IMR-90 (cell line): ENCODE data around the gene ESR1. TPM values are rescaled to one million over a fixed set of nuclear protein-coding genes. Genes with fewer than 3 reads are reported as not detected.

Source experiments
- ATAC-seq: fragments of 200-7000 bp; cut with Tn5 transposase; 2 replicates; pipeline ENCODE4 v1.9.1; 2020; ENCODE audit warnings: low read depth, mild to moderate bottlenecking, moderate library complexity
- BruUV-seq: library from RNA; stranded (reverse); fragments of 400-500 nt; replicated peaks from 2 replicates; lab custom pipeline; 2021; lab: Mats Ljungman, UMichigan
- CTCF ChIA-PET: fragments of 300-600 bp; formaldehyde crosslinking; extraction: SDS; loops from one replicate; lab custom pipeline; 2021; ENCODE audit warnings: antibody characterized with exemption; lab: Yijun Ruan, JAX
- POLR2A ChIA-PET: fragments of 300-600 bp; sonication (Branson Sonifier 250); formaldehyde crosslinking; loops from one replicate; lab custom pipeline; 2022; ENCODE audit warnings: antibody characterized with exemption; ENCODE audit not compliant: unreplicated experiment; lab: Charles Lee
- DNase-seq: peaks from one replicate; pipeline ENCODE4 v3.0.0; 2013
- H2AFZ ChIP-seq: replicated peaks from 2 replicates; pipeline ENCODE3; 2013; ENCODE audit warnings: low read length, mild to moderate bottlenecking; ENCODE audit not compliant: poor library complexity
- H2AK5ac ChIP-seq: 2 replicates; pipeline ENCODE4 v1.6.1; 2013; ENCODE audit warnings: low read depth, low read length, inconsistent platforms
- H2AK9ac ChIP-seq: replicated peaks from 2 replicates; pipeline ENCODE3; 2013; ENCODE audit warnings: mild to moderate bottlenecking, low read depth, low read length, moderate library complexity; ENCODE audit not compliant: poor library complexity
- H2BK120ac ChIP-seq: 2 replicates; pipeline ENCODE4 v1.6.1; 2013; ENCODE audit warnings: low read depth, low read length, inconsistent platforms
- H2BK15ac ChIP-seq: 3 replicates; pipeline ENCODE4 v1.6.1; 2013; ENCODE audit warnings: low read depth, low read length, inconsistent platforms
- H2BK20ac ChIP-seq: 2 replicates; pipeline ENCODE4 v1.6.1; 2013; ENCODE audit warnings: low read depth, mild to moderate bottlenecking, inconsistent platforms, low read length, moderate library complexity
- H2BK5ac ChIP-seq: 2 replicates; pipeline ENCODE4 v1.6.1; 2013; ENCODE audit warnings: mild to moderate bottlenecking, low read depth, low read length, inconsistent platforms; ENCODE audit not compliant: poor library complexity, severe bottlenecking
- H3K14ac ChIP-seq: replicated peaks from 2 replicates; pipeline ENCODE4 v1.6.1; 2013; ENCODE audit warnings: low read depth, low read length, inconsistent platforms
- H3K18ac ChIP-seq: 2 replicates; pipeline ENCODE4 v1.6.1; 2013; ENCODE audit warnings: low read depth, low read length, control low read depth
- H3K23ac ChIP-seq: 2 replicates; pipeline ENCODE4 v1.6.1; 2013; ENCODE audit warnings: low read depth, low read length, inconsistent platforms
- H3K27ac ChIP-seq: 2 replicates; pipeline ENCODE4 v1.5.1; 2013; ENCODE audit warnings: mild to moderate bottlenecking, control low read depth, low read length; ENCODE audit not compliant: insufficient read depth
- H3K27me3 ChIP-seq: 2 replicates; pipeline ENCODE4 v1.6.1; 2013; ENCODE audit warnings: low read length; ENCODE audit not compliant: control insufficient read depth, insufficient read depth
- H3K36me3 ChIP-seq: 2 replicates; pipeline ENCODE4 v1.6.1; 2013; ENCODE audit warnings: low read length, mixed read lengths; ENCODE audit not compliant: control insufficient read depth, insufficient read depth
- H3K4ac ChIP-seq: 2 replicates; pipeline ENCODE4 v1.6.1; 2013; ENCODE audit warnings: low read depth, low read length, inconsistent platforms
- H3K4me1 ChIP-seq: 2 replicates; pipeline ENCODE4 v1.6.1; 2013; ENCODE audit warnings: low read length, mixed read lengths; ENCODE audit not compliant: control insufficient read depth, insufficient read depth
- H3K4me2 ChIP-seq: 2 replicates; pipeline ENCODE4 v1.6.1; 2013; ENCODE audit warnings: low read depth, mild to moderate bottlenecking, control low read depth, low read length, moderate library complexity
- H3K4me3 ChIP-seq: 2 replicates; pipeline ENCODE4 v1.5.1; 2013; ENCODE audit warnings: low read depth, mild to moderate bottlenecking, control low read depth, low read length, moderate library complexity; ENCODE audit not compliant: insufficient read depth
- H3K56ac ChIP-seq: 2 replicates; pipeline ENCODE4 v1.6.1; 2013; ENCODE audit warnings: low read length, inconsistent platforms; ENCODE audit not compliant: insufficient read depth; ENCODE audit errors: extremely low read depth
- H3K79me1 ChIP-seq, 2 experiments: 2 replicates each; pipeline ENCODE4 v1.6.1; 2013; ENCODE audit warnings: low read length in 2 of 2, inconsistent platforms in 1 of 2, low read depth in 1 of 2
- H3K9ac ChIP-seq: 2 replicates; pipeline ENCODE4 v1.6.1; 2013; ENCODE audit warnings: low read depth, low read length, control low read depth
- H3K9me1 ChIP-seq: 2 replicates; pipeline ENCODE4 v1.6.1; 2013; ENCODE audit warnings: low read length, inconsistent platforms; ENCODE audit not compliant: insufficient read depth
- H3K9me3 ChIP-seq: 2 replicates; pipeline ENCODE4 v1.6.1; 2013; ENCODE audit warnings: low read length; ENCODE audit not compliant: control insufficient read depth, insufficient read depth
- H4K20me1 ChIP-seq: 2 replicates; pipeline ENCODE4 v1.6.1; 2013; ENCODE audit warnings: low read length, inconsistent platforms; ENCODE audit not compliant: insufficient read depth
- H4K5ac ChIP-seq: 2 replicates; pipeline ENCODE4 v1.6.1; 2013; ENCODE audit warnings: mild to moderate bottlenecking, low read depth, low read length, control low read depth
- H4K8ac ChIP-seq, 2 experiments: 2 replicates each; pipeline ENCODE4 v1.6.1; 2013; ENCODE audit warnings: low read depth in 2 of 2, low read length in 2 of 2, control low read depth in 1 of 2, inconsistent platforms in 1 of 2
- H4K91ac ChIP-seq: 2 replicates; pipeline ENCODE4 v1.6.1; 2013; ENCODE audit warnings: low read depth, low read length, inconsistent platforms; ENCODE audit not compliant: insufficient read depth
- BHLHE40 ChIP-seq: fragments of 150-350 bp; IDR thresholded peaks from 2 replicates; pipeline ENCODE4 v1.6.1; 2016; ENCODE audit warnings: mild to moderate bottlenecking, low read depth, low read length
- CEBPB ChIP-seq: IDR thresholded peaks from 2 replicates; pipeline ENCODE4 v1.6.1; 2012; ENCODE audit warnings: low read depth, low read length, improper control_type of control experiment
- CHD1 ChIP-seq: IDR thresholded peaks from 2 replicates; pipeline ENCODE4 v1.6.1; 2012; ENCODE audit warnings: low read depth, low read length, improper control_type of control experiment
- ELK1 ChIP-seq: fragments of 150-350 bp; IDR thresholded peaks from 2 replicates; pipeline ENCODE4 v1.6.1; 2016; ENCODE audit warnings: low read depth, mild to moderate bottlenecking, low read length, moderate library complexity, borderline replicate concordance
- FOS ChIP-seq: fragments of 150-350 bp; IDR thresholded peaks from 2 replicates; pipeline ENCODE4 v1.6.1; 2016; ENCODE audit warnings: low read depth, low read length
- MAFK ChIP-seq: IDR thresholded peaks from 2 replicates; pipeline ENCODE4 v1.6.1; 2012; ENCODE audit warnings: low read depth, low read length, improper control_type of control experiment
- MAZ ChIP-seq: IDR thresholded peaks from 2 replicates; pipeline ENCODE4 v1.6.1; 2012; ENCODE audit warnings: low read depth, mild to moderate bottlenecking, low read length, improper control_type of control experiment, moderate library complexity, borderline replicate concordance
- MXI1 ChIP-seq: IDR thresholded peaks from 2 replicates; pipeline ENCODE4 v1.6.1; 2012; ENCODE audit warnings: low read depth, mild to moderate bottlenecking, low read length, moderate library complexity, borderline replicate concordance
- NFE2L2 ChIP-seq: fragments of 150-350 bp; IDR thresholded peaks from 2 replicates; pipeline ENCODE4 v1.6.1; 2016; ENCODE audit warnings: low read depth, mild to moderate bottlenecking, low read length
- RAD21 ChIP-seq: IDR thresholded peaks from 2 replicates; pipeline ENCODE4 v1.6.1; 2012; ENCODE audit warnings: low read length, improper control_type of control experiment
- RFX5 ChIP-seq: IDR thresholded peaks from 2 replicates; pipeline ENCODE4 v1.8.0; 2012; ENCODE audit warnings: low read depth, mild to moderate bottlenecking, low read length, moderate library complexity
- SMC3 ChIP-seq: fragments of 150-350 bp; IDR thresholded peaks from 2 replicates; pipeline ENCODE4 v1.6.1; 2016; ENCODE audit warnings: low read depth, mild to moderate bottlenecking, antibody characterized with exemption, low read length, moderate library complexity
- whole genome bisulfite sequencing, 2 experiments: methylation state at CpG; one replicate each; pipeline versions ENCODE4 v1.1.5 to v1.1.7; 2013; ENCODE audit warnings: missing lambda C conversion rate in 2 of 2; ENCODE audit not compliant: insufficient read length in 1 of 2; ENCODE audit errors: extremely low coverage in 2 of 2; 5-methylcytosine and 5-hydroxymethylcytosine counted together
- dilution Hi-C: fragments of 300-500 bp; cut with HindIII; formaldehyde crosslinking; loops from one replicate; pipeline ENCODE4 v1.14.3; 2018; ENCODE audit warnings: low sequenced_read_pairs; ENCODE audit not compliant: unreplicated experiment
- in situ Hi-C: fragments of 300-500 bp; cut with MboI; formaldehyde crosslinking; loops from 3 replicates; pipeline ENCODE4 v1.14.3; 2019; ENCODE audit warnings: low sequenced_read_pairs, inconsistent platforms, mixed read lengths
- intact Hi-C: fragments of 100-400 bp; cut with micrococcal nuclease; formaldehyde crosslinking; loops from 2 replicates; pipeline ENCODE4 v1.10.0; 2022
- polyA plus RNA-seq, 3 experiments: library from polyadenylated mRNA; depleted of rRNA; stranded (reverse); fragments of >200 nt; gene quantifications; 2 replicates each; pipeline ENCODE4 v1.2.3, GENCODE V29; 2012; ENCODE audit warnings: low replicate concordance in 1 of 3
- total RNA-seq: library from RNA; depleted of rRNA; stranded (reverse); fragments of >200 nt; gene quantifications from 2 replicates; pipeline ENCODE4 v1.2.3, GENCODE V29; 2012
- TF ChIP-seq, protein P1 (sequence below): fragments of 150-350 bp; IDR thresholded peaks from 2 replicates; pipeline ENCODE4 v1.6.1; 2017; ENCODE audit warnings: mild to moderate bottlenecking, antibody characterized with exemption, low read length, low read depth

Gene ESR1
- total and polyA plus RNA-seq, 2 of the 4 experiments (the other 2 are of a cell fraction) = not detected

- Histone ChIP-seq H3K27ac (no peak overlapping the region), H4K91ac (no peak overlapping the region), H3K9me1 (no peaks in the 10 kb centered on the region), H4K8ac (no peak overlapping the region), H3K4me2 (no peak overlapping the region), H3K18ac (no peak overlapping the region), H3K36me3 (no peaks in the 10 kb centered on the region), H2AFZ (no peak overlapping the region), H2BK120ac (no peak overlapping the region), H3K79me1 (no peaks in the 10 kb centered on the region), H2BK5ac (no peak overlapping the region), H3K56ac (no peak overlapping the region), H3K23ac (no peak overlapping the region), H3K4ac (no peak overlapping the region), H2AK9ac (no peak overlapping the region), H4K5ac (no peak overlapping the region), H2BK20ac (no peak overlapping the region), H3K4me1 (no peaks in the 10 kb centered on the region; the same call in 1 of the 2 replicates), H2BK15ac (no peak overlapping the region), H2AK5ac (no peak overlapping the region), H3K4me3 (no peak overlapping the region), H4K20me1 (no peaks in the 10 kb centered on the region), H3K27me3 (peaks cover 29% of the 10 kb centered on the region), H3K9ac (no peak overlapping the region), H3K9me3 (no peaks in the 10 kb centered on the region), H3K14ac (no peak overlapping the region)
- ChIA-PET POLR2A (no interaction called here), CTCF (no interaction called here)
- BruUV-seq = no TSS peak
- no CpG with 5 or more reads among the region's 2 CpGs for WGBS, 2 experiments
- DNase-seq (no peak), ATAC-seq (no peak)
- dilution Hi-C loops = no loop called here
- TF ChIP-seq MXI1 (no peak), MAZ (no peak), CEBPB (no peak), RFX5 (no peak), SMC3 (no peak), FOS (no peak), BHLHE40 (no peak), MAFK (no peak), CHD1 (no peak), NFE2L2 (no peak), ELK1 (no peak), RAD21 (no peak)
- TF ChIP-seq, protein P1, sequence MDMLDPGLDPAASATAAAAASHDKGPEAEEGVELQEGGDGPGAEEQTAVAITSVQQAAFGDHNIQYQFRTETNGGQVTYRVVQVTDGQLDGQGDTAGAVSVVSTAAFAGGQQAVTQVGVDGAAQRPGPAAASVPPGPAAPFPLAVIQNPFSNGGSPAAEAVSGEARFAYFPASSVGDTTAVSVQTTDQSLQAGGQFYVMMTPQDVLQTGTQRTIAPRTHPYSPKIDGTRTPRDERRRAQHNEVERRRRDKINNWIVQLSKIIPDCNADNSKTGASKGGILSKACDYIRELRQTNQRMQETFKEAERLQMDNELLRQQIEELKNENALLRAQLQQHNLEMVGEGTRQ = no peak
- intact Hi-C loops = no loop called here
- in situ Hi-C loops = no loop called here
Measured at GRCh38 chr6:151811081-151811480, 3.6 kb downstream of the ESR1 start.
